HG02870 (cell line): ENCODE results near the gene COL11A1.
"Not testable (repeated sequence)": the region's sequence is repeated elsewhere in the genome, so short reads cannot be mapped to it uniquely, and the experiment has no call there.

ENCODE experiments used
- ATAC-seq: cut with Tn5 transposase; IDR thresholded peaks from one replicate; pipeline ENCODE4 v1.9.1; 2021; ENCODE audit warnings: mild to moderate bottlenecking, moderate library complexity; ENCODE audit not compliant: unreplicated experiment

COL11A1 gene

DNA sequence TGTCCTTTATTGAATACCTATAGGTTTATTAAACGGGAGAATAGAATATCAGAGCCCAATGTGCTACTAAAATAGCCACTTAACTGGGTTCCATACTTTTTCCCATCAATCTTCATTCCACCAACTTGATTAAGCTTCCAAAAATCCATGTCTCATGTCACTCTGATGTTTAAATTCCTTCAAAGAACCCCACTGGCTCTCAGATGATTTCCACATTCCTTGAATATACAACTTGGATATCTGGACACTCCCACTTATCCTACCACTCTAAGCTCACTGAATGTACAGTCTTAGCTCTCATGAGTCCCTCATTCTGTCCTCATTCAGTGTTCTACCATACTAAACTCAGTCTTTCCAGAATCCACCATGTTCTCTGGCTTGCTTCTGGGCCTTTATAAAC, 21.1 kb downstream of the COL11A1 start:
- no peak for ATAC-seq

DNA sequence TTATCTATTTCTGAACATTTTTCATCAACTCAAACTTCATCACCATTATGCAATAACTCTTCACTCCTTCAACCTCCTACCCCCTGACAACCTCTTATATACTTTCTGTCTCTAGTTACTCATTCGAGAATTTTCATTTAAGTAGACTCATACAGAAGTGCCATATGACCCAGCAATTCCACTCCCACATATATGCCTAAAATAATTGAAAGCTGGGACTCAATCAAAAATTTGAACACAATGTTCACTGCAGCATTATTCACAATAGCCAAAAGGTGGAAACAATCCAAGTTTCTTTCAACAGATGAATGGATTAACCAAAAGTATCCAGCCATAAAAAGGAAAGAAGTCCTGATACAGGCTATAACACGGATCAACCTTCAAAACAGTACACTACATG, 24.1 kb downstream of the COL11A1 start:
- ATAC-seq, result no peak

DNA sequence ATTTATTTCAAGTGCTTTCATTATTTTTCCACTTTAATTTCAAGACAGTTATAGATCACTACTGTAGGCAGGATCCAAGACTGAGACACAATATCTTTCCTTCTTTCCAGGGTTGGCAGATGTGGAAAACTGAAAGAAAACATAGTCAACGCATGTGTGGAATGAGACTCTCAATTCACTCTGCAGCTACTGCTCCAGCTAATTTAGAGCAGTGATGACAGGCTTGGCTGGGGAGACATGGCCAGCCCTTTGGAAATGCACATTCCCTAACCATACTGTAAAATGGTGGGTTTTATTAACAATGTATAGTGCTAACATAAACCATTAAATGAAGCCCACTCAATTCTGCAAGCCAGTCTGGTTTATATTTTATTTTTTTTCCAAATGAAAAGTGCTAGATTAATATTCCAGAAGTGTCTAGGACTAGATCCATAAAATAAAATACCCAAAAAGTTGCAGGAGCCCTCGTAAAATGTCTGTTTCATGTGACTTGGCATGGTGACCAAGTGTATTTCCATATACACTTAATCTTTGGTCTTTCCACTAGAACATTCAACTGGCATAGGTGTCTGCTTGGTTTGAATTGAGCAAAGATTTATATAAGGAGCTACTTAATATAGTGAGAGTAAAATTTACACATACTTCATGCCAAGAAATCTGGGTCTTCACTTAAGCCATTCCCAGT, 32.9 kb downstream of the COL11A1 start:
- ATAC-seq, result no peak

DNA sequence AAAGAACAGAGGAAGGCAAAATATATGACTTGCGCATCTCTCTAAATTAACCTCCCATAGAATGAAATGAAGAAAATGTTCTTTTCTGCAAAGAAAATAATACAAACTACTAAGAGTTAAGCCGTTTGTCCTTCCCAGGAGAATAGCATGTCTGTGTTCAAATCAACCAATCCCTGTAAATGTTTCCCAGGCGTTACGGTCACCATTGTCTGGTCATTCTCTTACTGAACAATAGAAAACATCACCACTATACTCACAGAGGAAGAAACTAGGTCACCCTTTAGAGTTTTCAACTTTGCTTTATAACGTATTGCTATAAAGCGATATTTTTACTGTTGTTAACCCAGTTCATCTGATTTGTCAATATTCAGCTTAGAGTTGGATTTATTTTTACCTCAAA, 34.1 kb downstream of the COL11A1 start:
- no peak for ATAC-seq

DNA sequence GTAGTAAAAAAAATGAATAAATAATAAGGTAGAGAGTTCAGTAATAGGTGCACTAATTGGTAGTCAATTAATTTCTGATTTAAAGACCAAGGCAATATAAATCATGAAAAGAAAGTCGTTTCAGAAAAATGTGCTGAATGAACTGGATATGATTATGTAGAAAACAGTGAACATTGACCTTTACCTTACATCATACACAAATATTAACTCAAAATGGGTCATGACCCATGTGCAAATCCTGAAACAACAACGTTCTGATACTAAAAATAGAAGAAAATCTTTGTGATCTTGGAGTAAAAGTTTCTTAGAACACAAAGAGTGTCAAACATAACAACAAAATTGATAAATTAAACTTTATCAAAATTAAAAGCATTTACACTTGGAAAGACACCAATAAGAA, 39.1 kb downstream of the COL11A1 start:
- ATAC-seq, result no peak

DNA sequence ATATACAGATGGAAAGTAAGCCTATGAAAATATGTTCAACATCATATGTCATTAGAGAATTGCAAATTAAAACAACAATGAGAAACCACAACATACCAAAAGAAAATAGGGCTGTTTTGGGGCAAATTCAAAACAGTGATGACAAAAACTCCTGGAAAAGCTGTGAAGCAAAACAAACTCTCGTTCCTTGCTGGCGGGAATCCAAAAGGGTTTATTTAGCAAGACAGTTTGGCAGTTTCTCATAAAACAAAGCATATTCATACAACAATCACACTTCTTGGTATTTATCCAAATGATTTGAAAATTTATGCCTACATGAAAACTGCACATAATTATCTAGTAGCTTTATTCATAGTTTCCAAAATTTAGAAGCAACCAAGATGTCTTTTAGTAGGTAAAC, 44.4 kb downstream of the COL11A1 start:
- ATAC-seq, result no peak

DNA sequence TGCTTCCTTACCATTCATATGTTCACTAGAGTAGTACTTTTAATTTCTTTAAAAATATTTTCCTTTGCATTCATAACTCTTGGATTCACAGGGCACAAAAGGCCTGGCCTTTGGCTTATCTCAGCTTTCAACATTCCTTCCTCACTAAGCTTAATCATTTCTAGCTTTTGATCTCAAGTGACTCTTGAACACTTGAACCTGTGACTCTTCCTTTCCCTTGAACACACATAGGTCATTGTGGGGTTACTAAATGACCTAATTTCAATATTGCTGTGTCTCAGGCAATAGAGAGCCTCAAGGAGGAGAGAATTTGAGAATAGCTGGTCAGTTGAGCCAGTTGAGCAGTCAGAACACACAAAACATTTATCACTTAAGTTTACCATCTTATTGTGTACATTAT, 49.9 kb downstream of the COL11A1 start:
- ATAC-seq, result no peak

DNA sequence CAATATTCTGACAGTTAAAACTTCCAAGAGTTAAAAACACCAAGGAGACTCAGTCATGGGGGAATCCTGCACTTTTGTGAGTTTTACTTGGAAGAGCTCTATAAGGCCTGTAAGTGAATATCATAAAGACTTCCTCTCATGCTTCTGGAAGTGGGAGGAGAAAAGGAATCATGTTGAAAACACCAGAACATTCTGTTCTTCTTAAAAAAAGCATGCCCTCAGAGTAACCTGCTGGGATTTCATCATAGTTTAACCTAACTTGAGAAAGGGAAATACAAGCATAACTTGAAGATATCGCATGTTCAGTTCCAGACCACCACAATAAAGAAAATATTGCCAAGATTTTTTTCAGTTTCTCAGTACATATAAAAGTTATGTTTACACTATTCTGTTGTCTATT, 51.9 kb downstream of the COL11A1 start:
- ATAC-seq, result no peak

DNA sequence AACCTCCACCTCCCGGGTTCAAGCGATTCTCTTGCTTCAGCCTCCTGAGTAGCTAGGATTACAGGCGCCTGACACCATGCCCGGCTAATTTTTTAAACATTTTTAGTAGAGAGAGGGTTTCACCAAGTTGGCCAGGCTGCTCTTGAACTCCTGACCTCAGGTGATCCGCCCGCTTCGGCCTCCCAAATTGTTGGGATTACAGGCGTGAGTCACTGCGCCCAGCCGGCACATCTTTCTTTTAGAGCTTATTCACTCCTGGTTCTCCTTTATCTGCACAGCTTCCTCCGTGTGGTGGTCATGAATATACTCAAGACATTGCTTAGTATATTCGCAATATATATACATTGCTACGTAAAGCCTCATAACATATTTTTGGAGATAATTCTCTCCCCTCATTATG, 80.2 kb downstream of the COL11A1 start:
- ATAC-seq, result not testable (repeated sequence)

DNA sequence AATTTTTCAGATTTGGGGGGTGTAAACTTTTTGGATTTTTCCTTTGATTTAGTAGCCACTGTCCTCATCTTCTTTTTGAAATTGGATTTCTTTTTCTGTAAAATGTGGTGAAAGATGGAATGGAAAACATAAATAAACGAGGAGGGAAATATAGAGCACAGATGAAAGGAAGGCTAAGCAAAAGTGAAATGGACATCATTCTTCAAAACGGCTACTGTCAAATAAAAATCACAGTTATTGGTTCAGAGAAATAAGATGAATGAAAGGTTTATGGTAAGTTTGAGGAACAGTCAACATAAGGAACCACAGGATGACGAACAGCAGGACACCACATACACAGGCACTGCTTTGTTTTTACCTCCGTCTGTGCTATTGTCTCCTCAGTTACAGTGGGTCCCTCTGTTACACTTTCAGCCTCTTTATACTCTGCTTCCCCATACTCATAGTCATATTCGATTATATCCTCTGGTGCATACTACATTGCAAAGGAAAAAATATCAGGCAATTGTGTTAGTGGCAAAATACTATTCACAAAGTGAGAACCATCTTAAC, 82.4 kb downstream of the COL11A1 start:
- ATAC-seq, result no peak

DNA sequence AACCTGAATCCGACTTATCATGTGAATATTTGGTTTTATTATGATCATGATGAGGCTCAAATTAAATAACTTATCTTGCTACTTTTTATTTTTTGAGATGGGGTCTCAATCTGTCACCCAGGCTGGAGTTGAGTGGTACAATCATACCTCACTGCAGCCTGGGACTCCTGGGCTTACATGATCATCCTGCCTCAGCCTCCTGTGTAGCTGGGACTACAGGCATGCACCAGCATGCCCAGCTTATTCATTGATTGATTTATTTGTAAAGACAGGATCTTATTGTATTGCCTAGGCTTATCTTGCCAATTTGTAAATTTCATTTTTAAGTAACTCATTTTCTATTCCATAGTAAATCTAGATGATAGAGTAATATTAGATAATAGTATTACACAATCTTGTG, 84.3 kb downstream of the COL11A1 start:
- no peak for ATAC-seq

DNA sequence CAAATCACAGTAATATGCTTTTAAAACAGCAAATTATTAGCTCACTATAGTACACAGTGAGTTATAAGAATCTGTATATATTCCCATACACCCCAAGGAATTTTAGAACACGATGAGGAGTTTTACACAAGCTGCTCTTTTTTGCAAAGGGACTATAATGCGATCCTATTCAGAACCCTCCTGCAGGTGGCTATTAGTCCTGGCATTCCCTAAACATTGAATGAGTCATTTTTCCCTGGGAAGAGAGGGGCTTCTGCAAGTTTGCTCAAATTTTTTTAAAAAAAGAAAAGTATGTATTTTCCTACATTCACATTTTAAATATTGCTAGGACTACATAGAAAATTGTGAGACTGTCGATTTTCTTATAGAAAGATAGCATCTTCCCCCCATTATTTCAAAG, 106.3 kb downstream of the COL11A1 start:
- no peak for ATAC-seq

DNA sequence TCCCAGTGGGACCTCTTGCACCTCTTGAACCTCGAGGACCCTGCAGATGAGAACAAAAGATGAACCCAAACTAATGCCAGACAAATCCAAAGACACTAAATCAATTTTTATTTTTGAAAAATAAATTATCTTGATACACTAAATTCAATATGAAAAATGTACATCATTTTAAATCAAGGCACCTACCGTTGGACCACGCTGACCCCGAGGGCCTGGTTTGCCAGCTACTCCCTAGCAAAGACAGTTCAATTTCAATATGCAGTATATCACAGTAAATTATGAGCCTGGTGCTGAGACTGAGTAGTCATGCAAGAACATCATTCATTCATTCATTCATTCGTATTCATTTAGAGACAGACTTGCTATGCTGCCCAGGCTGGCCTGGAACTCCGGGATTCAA, 129.4 kb downstream of the COL11A1 start:
- no peak for ATAC-seq

DNA sequence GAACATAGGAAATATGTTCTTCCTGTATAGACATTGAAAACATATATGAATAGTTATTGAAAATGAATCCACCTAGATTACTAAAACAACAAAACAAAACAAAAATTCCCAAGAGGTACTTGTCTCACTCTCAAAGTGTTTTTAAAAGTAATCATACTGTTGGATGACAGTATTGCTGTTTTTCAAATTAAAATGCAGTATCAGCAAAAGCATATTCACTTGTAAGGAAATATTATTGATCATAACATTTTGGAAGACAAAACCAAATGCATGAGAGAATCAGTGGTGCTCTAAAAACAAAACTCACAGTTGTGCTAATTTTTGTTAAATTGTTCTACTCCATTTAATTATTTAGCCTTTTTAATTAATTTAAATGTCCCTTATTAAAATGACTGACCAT, 131.0 kb downstream of the COL11A1 start:
- no peak for ATAC-seq

DNA sequence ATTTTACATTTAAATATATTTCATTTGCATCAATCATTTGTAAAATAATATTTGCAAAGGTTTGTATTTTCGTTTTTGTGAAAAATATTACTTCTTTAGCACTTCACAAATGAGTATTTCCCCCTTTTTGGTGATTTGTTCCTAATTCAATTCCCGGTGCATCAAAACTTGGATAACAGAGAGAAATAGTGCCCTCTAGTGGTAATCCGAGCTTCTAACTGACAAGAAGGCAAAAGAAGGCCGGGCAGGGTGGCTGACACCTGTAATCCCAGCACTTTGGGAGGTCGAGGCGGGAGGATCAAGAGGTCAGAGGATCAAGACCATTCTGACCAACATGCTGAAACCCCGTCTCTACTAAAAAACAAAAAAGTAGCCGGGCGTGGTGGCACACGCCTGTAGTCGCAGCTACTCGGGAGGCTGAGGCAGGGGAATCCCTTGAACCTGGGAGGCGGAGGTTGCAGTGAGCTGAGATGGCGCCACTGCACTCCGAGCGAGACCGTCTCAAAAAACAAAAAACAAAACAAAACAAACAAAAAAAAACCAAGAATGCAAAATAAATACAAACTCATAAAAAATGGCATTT, 137.7 kb downstream of the COL11A1 start:
- ATAC-seq, result no peak

DNA sequence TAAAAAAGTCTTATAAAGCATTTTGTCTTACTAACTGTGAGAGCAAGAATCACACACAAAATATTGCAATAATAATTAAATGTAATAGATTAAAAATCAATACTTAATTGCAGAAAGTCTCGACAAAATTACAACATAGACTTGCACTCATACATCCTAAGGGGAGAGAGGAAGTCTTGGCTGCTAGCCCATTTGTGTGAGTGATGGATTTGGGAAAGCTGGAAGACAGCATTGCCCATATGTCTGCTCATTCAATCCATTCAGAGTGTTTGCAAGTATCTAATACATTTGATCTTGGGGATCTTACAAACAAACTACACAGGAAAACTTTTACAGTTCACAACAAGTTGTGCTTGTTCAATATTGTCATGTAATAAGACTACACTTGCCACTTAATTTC, 140.5 kb downstream of the COL11A1 start:
- ATAC-seq, result no peak

DNA sequence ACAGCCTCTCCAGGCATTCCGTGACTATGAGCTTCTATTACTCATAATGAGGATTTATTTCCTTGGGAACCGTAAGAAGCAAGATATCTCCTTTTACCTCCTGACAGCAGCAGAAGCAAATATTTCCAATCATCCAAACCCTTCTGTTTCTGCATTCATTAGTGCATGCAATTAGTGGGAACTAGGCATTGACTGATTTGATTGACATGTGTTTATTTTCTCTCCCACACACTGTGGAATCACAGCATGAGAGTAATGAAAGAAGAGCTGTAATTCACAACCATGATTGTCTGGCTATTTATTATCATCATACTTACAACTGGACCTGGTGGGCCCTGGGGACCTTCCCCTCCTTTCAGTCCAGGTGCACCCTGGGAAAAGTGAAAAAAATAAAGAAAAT, 146.8 kb downstream of the COL11A1 start:
- no peak for ATAC-seq

DNA sequence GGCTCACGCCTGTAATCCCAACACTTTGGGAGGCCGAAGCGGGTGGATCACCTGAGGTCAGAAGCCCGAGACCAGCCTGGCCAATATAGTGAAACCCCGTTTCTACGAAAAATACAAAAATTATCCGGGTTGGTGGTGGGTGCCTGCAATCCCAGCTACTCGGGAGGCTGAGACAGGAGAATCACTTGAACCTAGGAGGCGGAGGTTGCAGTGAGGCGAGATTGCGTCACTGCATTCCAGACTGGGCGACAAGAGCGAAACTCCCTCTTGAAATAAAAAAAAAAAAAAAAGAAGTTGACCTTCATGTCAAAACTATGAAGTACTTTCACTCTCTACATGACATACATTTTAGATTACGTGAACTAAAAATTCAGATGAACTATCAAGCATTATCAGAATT, 153.7 kb downstream of the COL11A1 start:
- no peak for ATAC-seq

DNA sequence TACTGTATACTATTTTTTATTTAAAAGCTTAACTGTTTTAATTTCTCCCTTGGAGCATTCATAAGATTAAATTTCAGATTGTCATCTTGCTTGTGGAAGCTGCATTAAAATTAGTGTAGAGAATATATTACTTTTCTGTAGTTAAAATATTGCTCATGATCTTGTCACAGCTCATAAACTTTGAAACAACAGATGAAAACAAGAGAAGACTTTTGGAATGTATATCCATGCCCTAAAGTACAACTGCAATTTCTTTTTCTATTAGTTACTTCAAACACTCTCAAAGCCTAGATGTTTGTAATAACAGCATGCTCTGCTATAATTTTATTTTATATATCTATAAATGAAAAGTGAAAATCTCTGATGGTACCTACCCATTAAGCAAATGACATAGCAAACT, 155.9 kb downstream of the COL11A1 start:
- no peak for ATAC-seq

DNA sequence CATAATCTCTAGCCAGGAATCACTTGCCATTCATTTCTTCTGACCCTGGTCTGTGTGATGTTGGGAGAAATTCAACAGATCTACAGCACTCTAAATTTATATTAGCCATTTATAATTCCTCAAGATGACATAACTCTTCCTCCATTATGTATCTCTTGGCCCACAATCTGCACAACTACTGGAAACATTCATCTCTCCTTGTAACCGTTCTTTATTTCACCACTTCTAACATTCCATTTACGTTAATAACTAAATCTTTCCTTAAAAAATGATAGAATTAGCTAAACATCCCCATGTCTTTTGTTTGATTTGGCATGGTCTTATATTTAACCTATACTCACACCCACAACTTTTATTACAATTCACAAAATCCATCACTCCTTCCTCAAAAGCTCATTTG, 166.0 kb downstream of the COL11A1 start:
- no peak for ATAC-seq

DNA sequence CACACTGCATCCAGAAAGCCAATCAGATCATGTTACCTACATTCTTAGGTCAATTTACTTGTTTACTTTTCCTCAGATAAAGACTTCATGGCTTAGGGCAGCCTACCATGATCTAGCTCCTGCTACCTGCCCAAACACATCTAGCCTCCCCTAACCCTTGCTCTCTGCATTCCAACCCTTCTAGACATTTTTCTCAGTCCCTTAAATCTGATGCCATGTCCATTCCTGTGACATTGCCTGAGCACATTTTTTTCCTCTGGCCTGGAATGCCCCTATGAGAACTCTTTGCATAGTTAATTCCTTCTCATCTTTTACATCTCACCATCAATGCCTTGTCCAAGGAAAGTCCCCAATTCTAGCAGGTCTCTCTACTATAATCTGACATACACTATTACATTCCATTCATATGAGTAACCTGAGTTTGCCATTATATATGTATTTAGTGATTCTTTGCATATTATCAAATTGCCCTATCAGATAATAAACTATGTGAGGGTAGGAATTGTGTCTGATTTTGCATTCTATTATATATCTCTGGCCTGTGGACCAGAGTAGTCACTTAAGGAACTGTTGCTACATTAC, 166.9 kb downstream of the COL11A1 start:
- no peak for ATAC-seq

DNA sequence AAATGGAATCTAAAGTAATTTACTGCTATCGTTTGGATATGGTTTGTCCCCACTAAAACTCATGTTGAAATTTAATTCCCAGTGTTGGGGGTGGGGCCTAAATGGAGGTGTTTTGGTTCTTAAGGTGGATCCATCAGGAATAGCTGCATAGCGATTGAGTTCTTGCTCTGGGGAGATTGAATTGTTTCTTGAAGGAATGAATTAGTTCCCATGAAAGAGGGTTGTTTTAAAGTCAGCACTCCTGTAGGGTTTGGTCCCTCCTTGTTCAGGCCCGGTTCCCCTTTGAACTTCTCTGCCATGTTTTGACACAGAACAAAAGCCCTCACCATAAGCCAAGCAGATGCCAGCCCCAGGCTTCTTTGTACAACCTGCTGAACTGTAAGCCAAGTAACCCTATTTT, 170.9 kb downstream of the COL11A1 start:
- no peak for ATAC-seq
